ENCODE measurements around the gene CHCHD3. TPM values are rescaled to one million over a fixed set of nuclear protein-coding genes. Genes with fewer than 3 reads are reported as not detected.

Gene CHCHD3
- total and polyA plus RNA-seq, 9 of the 15 experiments (the other 6 are each of a cell fraction or from before 2014, with no cell fraction given), result 66.2 to 279 (median 204) TPM

DNA sequence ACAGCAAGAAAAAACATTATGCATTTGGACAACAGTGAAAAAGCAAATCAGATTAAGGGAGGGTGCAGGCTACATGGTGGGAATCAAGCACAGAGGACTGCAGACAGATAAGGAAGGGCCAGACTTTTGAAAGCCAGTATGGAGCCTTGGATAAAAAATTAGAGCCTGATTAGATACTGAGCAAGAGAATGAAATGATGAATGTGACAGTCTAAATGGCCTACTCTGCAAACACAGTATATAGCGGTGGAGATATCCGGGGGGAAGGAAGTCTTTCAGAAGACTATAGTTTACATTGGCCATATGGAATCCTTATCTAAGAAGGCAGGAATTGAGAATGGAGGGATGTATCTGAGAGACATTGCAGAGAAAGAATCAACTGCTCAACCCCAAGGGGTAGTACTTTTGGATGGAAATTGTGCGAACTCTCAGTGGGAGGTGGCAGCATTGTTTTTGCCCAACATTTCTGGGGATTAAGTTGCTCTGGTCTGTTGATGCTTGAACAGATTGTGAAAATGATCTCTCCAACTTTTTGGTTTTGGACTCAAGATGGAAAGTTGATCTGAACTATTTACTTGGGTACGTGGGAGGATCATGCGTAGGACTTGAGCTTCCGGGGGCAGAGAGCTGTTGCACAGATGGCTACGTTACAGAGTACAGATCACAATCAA is 39.4 kb upstream of the CHCHD3 start (continued):
- TF ChIP-seq ZNF217 (CRISPR knock-in tag; IDR thresholded peaks at IDR 0.05) (no peak), FOXM1 (IDR thresholded peaks at IDR 0.05; ENCODE audit: low read depth) (peak; percentile 23; the same call in 1 of the 2 replicates), FOXM1 (CRISPR knock-in tag; IDR thresholded peaks at IDR 0.05; ENCODE audit: low read depth) (no peak), SETDB1 (IDR thresholded peaks at IDR 0.05; ENCODE audit: low read length) (no peak), CHD2 (IDR thresholded peaks at IDR 0.05; ENCODE audit: low read depth, low read length) (no peak), ZNF24 (IDR thresholded peaks at IDR 0.05) (no peak), ZKSCAN3 (CRISPR knock-in tag; IDR thresholded peaks at IDR 0.05) (no peak), MAFG (tag; conservative IDR thresholded peaks at IDR 0.05) (no peak), RFX1 (IDR thresholded peaks at IDR 0.05) (no peak), RUNX1 (IDR thresholded peaks at IDR 0.05; ENCODE audit: low read depth) (no peak), NONO (IDR thresholded peaks at IDR 0.05; ENCODE audit: low read depth in 2 of 2, low read length in 1 of 2) (no peak), ZNF121 (CRISPR knock-in tag; conservative IDR thresholded peaks at IDR 0.05) (no peak), ZKSCAN8 (CRISPR knock-in tag; IDR thresholded peaks at IDR 0.05) (peak; percentile 62; the same call in 1 of the 2 replicates), JUNB (CRISPR knock-in tag; conservative IDR thresholded peaks at IDR 0.05) (no peak), MTA2 (IDR thresholded peaks at IDR 0.05; ENCODE audit: low read depth) (peak; percentile 45), HNRNPLL (IDR thresholded peaks at IDR 0.05; ENCODE audit: low read depth, low read length, poor library complexity, severe bottlenecking) (no peak), TEAD1 (CRISPR knock-in tag; IDR thresholded peaks at IDR 0.05) (no peak)
- TF ChIP-seq, protein P1, sequence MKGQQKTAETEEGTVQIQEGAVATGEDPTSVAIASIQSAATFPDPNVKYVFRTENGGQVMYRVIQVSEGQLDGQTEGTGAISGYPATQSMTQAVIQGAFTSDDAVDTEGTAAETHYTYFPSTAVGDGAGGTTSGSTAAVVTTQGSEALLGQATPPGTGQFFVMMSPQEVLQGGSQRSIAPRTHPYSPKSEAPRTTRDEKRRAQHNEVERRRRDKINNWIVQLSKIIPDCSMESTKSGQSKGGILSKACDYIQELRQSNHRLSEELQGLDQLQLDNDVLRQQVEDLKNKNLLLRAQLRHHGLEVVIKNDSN (CRISPR knock-in tag; IDR thresholded peaks at IDR 0.05), result no peak
- TF ChIP-seq, protein P2, sequence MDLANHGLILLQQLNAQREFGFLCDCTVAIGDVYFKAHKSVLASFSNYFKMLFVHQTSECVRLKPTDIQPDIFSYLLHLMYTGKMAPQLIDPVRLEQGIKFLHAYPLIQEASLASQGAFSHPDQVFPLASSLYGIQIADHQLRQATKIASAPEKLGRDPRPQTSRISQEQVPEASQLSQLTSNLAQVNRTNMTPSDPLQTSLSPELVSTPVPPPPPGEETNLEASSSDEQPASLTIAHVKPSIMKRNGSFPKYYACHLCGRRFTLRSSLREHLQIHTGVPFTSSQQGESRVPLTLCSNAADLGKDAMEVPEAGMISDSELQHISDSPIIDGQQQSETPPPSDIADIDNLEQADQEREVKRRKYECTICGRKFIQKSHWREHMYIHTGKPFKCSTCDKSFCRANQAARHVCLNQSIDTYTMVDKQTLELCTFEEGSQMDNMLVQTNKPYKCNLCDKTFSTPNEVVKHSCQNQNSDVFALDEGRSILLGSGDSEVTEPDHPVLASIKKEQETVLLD (IDR thresholded peaks at IDR 0.05), result no peak
- TF ChIP-seq, protein P3, sequence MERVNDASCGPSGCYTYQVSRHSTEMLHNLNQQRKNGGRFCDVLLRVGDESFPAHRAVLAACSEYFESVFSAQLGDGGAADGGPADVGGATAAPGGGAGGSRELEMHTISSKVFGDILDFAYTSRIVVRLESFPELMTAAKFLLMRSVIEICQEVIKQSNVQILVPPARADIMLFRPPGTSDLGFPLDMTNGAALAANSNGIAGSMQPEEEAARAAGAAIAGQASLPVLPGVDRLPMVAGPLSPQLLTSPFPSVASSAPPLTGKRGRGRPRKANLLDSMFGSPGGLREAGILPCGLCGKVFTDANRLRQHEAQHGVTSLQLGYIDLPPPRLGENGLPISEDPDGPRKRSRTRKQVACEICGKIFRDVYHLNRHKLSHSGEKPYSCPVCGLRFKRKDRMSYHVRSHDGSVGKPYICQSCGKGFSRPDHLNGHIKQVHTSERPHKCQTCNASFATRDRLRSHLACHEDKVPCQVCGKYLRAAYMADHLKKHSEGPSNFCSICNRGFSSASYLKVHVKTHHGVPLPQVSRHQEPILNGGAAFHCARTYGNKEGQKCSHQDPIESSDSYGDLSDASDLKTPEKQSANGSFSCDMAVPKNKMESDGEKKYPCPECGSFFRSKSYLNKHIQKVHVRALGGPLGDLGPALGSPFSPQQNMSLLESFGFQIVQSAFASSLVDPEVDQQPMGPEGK (CRISPR knock-in tag; IDR thresholded peaks at IDR 0.05; ENCODE audit: borderline replicate concordance), result no peak
- TF ChIP-seq, protein P4, sequence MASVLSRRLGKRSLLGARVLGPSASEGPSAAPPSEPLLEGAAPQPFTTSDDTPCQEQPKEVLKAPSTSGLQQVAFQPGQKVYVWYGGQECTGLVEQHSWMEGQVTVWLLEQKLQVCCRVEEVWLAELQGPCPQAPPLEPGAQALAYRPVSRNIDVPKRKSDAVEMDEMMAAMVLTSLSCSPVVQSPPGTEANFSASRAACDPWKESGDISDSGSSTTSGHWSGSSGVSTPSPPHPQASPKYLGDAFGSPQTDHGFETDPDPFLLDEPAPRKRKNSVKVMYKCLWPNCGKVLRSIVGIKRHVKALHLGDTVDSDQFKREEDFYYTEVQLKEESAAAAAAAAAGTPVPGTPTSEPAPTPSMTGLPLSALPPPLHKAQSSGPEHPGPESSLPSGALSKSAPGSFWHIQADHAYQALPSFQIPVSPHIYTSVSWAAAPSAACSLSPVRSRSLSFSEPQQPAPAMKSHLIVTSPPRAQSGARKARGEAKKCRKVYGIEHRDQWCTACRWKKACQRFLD (CRISPR knock-in tag; IDR thresholded peaks at IDR 0.05), result no peak
- TF ChIP-seq, protein P5, sequence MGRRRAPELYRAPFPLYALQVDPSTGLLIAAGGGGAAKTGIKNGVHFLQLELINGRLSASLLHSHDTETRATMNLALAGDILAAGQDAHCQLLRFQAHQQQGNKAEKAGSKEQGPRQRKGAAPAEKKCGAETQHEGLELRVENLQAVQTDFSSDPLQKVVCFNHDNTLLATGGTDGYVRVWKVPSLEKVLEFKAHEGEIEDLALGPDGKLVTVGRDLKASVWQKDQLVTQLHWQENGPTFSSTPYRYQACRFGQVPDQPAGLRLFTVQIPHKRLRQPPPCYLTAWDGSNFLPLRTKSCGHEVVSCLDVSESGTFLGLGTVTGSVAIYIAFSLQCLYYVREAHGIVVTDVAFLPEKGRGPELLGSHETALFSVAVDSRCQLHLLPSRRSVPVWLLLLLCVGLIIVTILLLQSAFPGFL (CRISPR knock-in tag; IDR thresholded peaks at IDR 0.05), result no peak

Measured in K562 (cell line).